Epithelial cell of proximal tubule (primary cell): ENCODE data around the gene RPS21. TPM values are rescaled to one million over a fixed set of nuclear protein-coding genes. Genes with fewer than 3 reads are reported as not detected.

Source experiments
- DNase-seq: peaks from one replicate; pipeline ENCODE4 v3.0.0-alpha.2; 2011; ENCODE audit warnings: low read depth
- H3K4me3 ChIP-seq: 2 replicates; pipeline ENCODE4 v1.5.1; 2011; ENCODE audit warnings: low read depth, mild to moderate bottlenecking, low read length
- total RNA-seq: library from RNA; depleted of rRNA; stranded (reverse); fragments of >200 nt; gene quantifications from 2 replicates; pipeline ENCODE4 v1.2.3, GENCODE V29; 2015
- TF ChIP-seq, protein P1 (sequence below): conservative IDR thresholded peaks from 2 replicates; pipeline ENCODE4 v1.5.1; 2012; ENCODE audit warnings: low read depth, mild to moderate bottlenecking, low read length

The RPS21 gene
- total RNA-seq, 1 donor from 2014 or later = 2,322 TPM

DNA sequence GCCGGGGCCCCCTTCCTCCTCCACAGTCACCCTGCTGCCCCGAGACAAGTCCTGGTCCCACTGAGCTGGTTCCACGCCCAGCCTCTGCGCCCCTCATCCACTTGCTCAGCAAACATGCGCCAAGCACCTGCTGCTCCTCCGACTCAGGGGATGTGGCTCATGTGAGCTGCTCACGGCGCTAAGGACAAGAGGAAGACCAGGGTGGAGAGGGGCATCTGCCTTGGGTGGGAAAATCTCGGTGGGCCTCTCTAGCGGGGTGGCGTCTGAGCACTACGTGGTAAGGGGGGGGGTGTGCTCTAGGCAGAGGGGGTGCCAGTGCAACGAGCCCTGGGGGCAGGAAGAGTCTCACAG lies 24.3 kb upstream of the RPS21 start:
- no peak overlapping the region for H3K4me3 ChIP-seq
- no peak for DNase-seq
- TF ChIP-seq, protein P1, sequence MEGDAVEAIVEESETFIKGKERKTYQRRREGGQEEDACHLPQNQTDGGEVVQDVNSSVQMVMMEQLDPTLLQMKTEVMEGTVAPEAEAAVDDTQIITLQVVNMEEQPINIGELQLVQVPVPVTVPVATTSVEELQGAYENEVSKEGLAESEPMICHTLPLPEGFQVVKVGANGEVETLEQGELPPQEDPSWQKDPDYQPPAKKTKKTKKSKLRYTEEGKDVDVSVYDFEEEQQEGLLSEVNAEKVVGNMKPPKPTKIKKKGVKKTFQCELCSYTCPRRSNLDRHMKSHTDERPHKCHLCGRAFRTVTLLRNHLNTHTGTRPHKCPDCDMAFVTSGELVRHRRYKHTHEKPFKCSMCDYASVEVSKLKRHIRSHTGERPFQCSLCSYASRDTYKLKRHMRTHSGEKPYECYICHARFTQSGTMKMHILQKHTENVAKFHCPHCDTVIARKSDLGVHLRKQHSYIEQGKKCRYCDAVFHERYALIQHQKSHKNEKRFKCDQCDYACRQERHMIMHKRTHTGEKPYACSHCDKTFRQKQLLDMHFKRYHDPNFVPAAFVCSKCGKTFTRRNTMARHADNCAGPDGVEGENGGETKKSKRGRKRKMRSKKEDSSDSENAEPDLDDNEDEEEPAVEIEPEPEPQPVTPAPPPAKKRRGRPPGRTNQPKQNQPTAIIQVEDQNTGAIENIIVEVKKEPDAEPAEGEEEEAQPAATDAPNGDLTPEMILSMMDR = no peak

DNA sequence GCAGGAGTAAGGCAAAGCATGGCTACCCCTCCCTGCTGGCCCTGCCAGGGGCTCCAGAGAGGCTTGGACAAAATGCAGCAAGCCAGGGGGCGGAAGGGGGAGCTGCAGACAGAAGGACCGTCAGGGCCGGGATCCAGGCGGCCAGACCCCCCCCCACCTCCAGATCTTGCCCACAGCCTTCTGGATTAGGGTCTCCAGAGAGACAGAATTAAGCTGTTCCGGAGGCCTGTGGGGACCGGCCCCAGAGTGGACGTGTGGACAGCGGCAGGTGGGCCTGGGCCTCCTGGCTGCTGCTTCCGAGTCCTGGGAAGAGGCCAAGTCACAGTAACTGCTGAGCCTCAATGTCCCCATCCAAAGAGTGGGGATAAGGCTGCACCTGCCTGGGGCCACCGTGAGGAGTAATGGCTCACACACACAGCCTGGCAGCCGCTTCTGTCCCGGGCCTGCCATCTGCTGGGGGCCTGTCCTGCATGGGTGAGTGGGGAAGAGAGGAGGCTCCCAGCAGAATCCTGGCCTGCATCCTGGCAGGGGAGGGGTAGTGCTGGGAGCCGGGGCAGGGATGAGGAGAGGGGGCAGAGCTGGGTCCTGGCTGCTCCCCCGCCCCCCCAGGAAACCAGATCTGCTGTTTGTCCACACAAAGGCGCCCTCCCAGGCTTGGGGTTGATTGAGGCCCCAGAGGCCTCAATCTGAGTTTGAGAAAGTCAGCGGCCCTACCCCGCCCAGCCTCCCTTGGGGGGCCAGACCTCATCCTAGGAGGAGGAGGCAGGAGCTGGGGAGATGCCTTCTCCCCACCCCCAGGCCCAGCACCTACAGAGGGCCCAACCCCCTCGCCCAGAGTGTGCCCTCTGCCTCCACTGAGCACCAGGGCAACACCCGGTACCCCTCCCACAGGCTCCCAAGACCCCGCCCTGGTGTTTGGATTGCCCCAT lies 23.6 kb upstream of the RPS21 start:
- TF ChIP-seq, protein P1 = peak; percentile 15
- no peak overlapping the region for H3K4me3 ChIP-seq
- no peak for DNase-seq

- H3K4me3 ChIP-seq = peak overlapping the region; percentile 95
- no peak for DNase-seq
- TF ChIP-seq, protein P1 = no peak
These were observed 22.7 kb upstream of the RPS21 start for GRCh38 chr20:62363920-62364851.

DNA sequence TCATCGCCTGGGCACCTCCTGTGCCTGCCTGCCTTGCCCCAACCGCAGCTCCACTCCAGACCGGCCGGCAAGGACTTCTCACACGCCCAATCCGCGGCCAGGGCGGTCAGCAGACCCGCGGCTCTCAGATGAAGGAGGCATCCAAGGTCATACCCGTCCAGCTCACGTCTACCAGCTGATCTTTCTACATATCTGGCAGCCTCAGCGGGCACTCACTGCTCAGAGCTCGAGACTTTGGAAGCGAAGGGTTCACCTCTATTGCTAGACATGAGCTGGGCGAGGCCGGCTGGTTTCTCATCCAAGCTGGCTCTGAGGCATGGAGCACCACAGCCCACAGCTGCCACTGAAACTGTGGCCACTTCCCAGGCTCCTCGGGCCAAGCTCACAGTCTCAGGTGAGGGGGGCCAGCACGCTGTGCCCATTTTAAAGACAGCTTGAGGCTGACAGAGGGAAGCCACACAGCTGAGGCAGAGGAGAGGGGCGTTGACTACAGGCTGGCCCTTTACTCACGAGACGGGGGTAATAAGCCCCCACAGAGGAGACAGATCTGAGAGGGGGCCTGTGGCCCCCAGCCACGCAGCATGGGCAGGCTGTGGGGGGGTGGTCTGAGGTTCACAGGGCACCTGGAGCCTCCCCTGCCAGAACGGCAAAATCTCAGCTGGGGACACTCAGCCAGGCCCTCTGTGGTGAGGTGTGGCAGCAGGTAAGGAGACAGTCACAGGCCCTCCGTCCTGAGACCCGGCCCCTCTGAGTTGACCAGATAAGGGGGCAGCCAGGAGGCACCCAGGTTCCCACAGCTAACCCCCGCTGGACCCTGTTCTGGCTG lies 21.8 kb upstream of the RPS21 start:
- no peak for DNase-seq
- H3K4me3 ChIP-seq = peak overlapping the region; percentile 95
- TF ChIP-seq, protein P1 = no peak

GRCh38 chr20:62365814-62366369 lies 21.0 kb upstream of the RPS21 start:
- TF ChIP-seq, protein P1 = no peak
- H3K4me3 ChIP-seq = peak overlapping the region; percentile 95
- DNase-seq = no peak
